HL-60 (cell line): ENCODE results near the gene GABRA4.

ENCODE experiments used
- CTCF ChIP-seq: IDR thresholded peaks from one replicate; pipeline ENCODE4 v1.5.1; 2011; ENCODE audit warnings: low read length, control low read depth, inconsistent platforms; ENCODE audit not compliant: insufficient read depth
- GABPA ChIP-seq: IDR thresholded peaks from 2 replicates; pipeline ENCODE4 v1.6.1; 2012; ENCODE audit warnings: low read depth
- POLR2AphosphoS5 ChIP-seq: IDR thresholded peaks from 2 replicates; pipeline ENCODE4 v1.6.1; 2012; ENCODE audit warnings: low read depth
- REST ChIP-seq: IDR thresholded peaks from 2 replicates; pipeline ENCODE4 v1.6.1; 2012; ENCODE audit warnings: low read depth; ENCODE audit not compliant: insufficient replicate concordance
- SPI1 ChIP-seq: IDR thresholded peaks from 2 replicates; pipeline ENCODE4 v1.6.1; 2012; ENCODE audit warnings: low read depth, mild to moderate bottlenecking, borderline replicate concordance

- TF ChIP-seq POLR2AphosphoS5 (no peak), CTCF (no peak), GABPA (no peak), REST (no peak), SPI1 (no peak)
Observed at GRCh38 chr4:46955601-46956000, 37.8 kb downstream of the GABRA4 start.
